Raji (cell line): ENCODE measurements around the gene ZNF563.

Source experiments
- POLR2A ChIP-seq: IDR thresholded peaks from 2 replicates; pipeline ENCODE4 v1.6.1; 2011; ENCODE audit warnings: low read depth, low read length, control low read depth; ENCODE audit not compliant: insufficient read depth

The ZNF563 gene

DNA sequence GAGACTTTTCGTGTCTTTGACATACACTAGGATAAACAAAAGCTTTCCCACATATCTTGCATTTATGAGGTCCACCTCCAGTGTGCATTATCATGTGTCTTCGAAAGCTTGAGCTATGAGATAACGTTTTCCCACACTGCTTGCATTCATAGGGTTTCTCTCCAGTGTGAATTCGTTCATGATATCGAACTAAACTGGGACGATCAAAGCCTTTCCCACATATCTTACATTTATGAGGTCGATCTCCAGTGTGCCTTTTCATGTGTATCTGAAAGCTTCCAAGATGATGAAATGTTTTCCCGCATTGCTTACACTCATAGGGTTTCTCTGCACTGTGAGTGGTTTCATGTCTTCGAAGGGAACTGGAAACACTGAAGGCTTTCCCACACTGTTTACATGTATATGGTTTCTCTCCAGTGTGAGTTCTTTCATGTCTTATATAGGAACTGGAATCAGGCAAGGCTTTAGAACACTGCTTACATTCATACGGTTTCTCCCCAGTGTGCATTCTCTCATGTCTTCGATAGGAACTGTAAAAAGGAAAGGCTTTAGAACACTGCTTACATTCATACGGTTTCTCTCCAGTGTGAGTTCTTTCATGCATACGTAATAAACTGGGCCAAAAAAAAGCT lies 14.5 kb downstream of the ZNF563 start:
- TF ChIP-seq POLR2A, result no peak

DNA sequence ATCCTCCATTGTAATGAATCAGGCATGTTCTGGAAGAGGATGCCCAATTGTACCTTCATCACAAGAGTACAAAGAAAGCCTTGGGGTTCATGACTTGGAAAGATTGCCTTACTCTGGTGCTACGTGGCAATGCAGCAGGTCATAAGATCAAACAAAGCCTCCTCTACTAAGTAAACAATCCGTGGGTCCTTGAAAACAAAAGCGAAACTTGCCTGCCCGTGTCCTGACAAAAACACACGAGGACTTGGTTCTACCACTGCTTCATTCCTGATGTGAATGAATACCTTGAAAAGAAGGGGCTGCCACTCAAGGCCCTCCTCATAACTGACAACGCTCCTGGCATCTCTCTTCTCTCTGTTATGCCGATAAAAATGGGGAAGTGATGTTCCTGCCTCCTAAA lies 18.9 kb downstream of the ZNF563 start:
- TF ChIP-seq POLR2A, result no peak

DNA sequence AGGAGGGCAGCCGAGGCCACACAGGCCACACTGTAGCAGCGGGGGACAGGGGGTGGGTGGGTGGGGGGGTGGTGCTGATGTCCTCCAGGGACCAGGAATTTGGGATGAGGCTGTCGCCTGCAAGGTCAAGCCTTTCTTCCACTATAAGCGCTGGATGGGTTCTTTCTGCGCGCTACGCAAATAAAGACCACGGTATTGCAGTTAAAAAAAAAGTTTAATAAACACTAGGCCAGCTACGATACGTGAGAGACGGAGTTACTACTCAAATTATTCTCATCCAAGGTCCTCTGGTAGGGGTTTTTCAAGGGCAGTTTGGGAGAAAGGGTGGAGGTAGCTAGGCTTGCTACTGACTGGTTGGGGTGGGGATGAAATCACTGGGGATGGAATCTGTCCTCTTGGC lies 38.2 kb downstream of the ZNF563 start:
- TF ChIP-seq POLR2A, result no peak

DNA sequence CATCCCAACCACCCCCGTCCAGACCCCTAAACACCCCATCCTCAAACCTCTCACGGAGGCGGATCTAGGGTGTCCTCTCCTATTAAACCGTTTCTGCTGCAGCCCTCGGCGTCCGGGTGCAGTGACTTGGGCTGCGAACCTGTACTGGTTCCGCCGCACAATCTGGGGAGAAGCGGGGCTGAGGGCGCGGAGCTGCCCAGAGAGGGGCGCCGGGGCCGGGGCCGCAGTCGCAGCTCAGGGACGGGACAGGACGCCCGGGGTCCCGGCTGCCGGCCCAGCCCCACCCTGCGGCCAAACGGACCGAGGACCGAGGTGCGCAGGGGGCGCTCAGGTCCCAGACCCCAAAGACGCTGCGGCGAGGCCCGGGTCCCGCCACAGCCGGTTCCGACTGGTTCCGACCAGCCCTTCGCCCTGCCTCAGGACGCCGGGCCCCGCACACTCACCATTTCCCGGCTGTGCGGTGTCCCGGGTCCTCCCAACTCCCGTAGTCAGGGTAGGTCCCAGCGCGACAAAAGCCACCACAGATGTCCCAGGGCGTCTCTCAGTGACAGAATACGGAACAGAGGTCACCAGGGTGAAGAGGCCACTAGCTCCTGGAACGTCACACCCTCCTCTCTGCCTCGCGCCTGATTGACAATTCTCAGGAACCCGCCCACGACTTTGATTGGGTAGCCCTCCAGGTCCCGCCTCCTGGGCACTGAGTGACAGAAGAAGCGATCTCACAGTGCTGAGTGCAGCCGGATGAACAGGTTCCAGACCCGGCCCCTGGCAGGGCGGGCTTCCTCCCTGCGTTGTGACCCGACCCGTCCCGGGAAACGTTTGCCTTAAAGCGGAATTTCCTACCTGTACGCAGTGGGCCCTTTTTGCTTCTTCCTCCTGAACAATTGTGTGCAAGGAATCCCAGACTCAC lies 38.9 kb downstream of the ZNF563 start, which contains the start of gene ZNF44:
TSS of gene ZNF44 (minus strand) at position 635 of the 910 bp plus-strand sequence. CDS start at position 446, 189 bp downstream.
- peak; percentile 89 for TF ChIP-seq POLR2A

DNA sequence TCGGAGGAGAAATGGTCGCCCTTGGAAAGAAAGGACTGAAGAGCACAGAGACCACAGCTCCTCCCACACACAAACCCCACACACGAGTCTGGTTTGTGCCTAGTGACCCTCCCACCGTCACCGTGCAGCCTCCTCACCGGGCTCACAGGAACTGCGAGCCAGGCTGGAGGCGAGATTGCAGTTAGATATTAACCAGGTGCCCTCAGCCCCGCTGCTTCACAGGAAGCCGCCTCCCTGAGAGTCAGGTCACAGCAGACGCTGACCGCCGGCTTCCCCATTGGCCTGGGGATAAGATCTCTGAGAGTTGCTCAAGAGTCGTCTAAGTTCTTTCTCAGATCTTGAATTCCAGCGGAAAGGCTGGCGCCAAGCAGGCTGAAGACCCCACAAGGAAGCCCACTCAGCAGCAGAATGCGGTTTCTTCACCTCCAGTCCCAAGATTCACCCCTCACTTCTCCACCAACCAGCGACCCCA lies 39.6 kb downstream of the ZNF563 start:
- TF ChIP-seq POLR2A, result peak; percentile 65

DNA sequence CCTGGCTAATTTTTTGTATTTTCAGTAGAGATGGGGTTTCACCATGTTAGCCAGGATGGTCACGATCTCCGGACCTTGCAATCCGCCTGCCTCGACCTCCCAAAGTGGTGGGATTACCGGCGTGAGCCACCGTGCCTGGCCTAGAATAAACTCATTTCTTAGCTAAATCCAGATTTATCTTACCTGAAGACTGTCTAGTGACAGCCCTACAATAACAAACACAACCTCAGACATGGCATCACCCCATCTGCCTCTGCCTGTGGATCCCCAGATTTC lies 43.7 kb downstream of the ZNF563 start:
- no peak for TF ChIP-seq POLR2A

DNA sequence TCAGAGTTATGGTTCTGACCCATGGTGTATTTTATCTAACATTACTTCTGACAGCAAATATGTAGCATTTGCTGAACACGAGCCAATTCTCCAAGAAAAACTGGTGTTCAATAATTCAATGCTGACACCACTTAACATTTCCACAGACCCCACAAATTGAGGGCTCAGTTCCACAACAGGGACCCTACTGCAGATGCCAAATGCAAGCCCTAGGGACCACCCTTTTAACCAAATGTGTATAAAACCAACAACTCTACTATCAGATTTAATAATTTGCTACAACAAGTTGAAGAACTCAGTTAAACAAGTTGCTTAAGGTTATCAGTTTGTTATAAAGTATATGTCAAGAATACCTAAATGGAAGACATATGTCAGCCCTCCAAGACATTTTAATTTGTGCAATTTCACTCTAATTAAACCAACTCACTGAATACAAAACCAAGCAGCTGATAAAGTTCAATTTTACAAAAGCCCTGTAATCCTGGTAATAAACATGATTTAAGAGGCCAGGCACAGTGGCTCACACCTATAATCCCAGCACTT lies 45.4 kb downstream of the ZNF563 start:
- TF ChIP-seq POLR2A, result no peak

DNA sequence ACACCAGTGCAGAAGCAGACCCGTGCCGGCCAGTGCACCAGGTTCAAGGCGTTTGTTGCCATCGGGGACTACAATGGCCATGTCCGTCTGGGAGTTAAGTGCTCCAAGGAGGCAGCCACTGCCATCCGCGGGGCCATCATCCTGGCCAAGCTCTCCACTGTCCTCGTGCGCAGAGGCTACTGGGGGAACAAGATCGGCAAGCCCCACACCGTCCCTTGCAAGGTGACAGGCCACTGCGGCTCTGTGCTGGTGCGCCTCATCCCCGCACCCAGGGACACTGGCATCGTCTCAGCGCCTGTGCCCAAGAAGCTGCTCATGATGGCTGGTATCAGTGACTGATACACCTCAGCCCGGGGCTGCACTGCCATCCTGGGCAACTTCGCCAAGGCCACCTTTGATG lies 48.8 kb downstream of the ZNF563 start:
- no peak for TF ChIP-seq POLR2A

DNA sequence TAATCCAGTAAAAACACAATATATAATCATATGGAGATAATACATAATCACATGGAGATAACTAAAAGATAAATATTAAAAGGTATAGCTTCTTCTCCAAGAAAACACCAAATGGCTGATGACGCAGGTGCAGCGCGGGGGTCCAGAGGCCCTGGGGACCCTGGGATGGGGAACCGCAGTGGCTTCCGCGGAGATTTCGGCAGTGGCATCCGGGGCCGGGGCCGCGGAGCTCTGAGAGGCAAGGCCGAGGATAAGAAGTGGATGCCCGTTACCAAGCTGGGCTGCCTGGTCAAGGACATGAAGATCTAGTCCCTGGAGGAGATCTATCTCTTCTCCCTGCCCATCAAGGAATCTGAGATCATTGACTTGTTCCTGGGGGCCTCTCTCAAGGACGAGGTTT lies 49.2 kb downstream of the ZNF563 start:
- TF ChIP-seq POLR2A, result no peak

DNA sequence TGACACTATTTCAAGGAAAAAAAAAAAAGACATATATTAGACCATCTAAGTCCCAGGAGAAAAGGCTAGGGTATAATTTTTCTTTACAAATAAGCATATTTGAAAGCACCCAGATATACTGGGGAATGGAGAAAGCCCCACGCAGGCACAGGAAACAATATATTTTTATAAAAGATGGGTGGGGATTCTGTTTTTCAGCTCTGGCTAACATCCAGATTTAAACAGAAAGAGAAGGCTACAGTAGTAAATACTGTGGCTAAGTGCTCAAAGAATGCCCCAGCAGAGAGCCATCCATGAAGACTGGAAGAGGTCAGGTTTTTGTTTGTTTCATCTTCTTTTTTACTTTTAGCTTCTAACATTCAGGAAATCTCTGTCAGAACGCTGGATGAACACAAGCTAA lies 54.7 kb downstream of the ZNF563 start:
- TF ChIP-seq POLR2A, result no peak

DNA sequence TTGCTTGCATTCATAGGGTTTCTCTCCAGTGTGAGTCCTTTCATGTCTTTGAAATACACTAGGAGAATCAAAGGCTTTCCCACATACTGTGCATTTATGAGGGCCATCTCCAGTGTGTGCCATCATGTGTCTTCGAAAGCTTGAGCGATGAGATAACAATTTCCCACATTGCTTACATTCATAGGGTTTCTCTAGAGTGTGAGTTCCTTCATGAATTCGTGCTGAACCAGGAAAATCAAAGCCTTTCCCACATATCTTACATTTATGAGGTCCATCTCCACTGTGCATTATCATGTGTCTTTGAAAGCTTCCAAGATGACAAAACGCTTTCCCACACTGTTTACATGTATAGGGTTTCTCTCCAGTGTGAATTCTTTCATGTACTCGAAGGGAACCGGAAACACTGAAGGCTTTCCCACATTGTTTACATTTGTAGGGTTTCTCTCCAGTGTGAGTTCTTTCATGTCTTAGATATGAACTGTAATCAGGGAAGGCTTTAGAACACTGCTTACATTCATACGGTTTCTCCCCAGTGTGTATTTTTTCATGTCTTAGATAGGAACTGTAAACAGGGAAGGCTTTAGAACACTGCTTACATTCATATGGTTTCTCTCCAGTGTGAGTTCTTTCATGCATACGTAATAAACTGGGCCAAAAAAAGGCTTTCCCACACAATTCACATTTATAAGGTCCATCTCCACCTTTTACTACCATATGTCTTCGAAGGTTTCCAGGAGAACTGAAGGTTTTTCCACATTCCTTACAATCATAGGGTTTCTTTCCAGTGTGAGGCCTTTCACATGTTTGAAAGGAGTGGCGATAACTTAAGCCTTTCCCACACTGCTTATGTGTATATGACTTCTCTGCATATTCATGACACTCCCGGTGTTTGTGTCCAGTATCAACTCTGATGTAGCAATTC lies 60.2 kb downstream of the ZNF563 start:
- TF ChIP-seq POLR2A, result no peak

DNA sequence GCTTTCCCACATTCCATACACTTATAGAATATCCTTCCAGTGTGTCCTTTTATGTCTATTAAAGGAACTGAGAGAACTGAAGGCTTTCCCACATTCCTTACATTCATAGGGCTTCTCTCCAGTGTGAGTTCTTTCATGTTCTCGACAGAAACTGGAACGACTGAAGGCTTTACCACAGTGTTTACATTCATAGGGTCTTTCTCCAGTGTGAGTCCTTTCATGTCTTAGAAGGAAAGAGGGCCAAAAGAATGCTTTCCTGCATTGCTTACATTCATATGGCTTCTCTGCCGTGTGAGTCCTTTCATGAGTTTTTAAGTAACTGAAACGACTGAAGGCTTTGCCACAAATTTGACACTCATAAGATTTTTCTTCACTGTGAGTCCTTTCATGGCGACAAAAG lies 61.0 kb downstream of the ZNF563 start:
- no peak for TF ChIP-seq POLR2A

DNA sequence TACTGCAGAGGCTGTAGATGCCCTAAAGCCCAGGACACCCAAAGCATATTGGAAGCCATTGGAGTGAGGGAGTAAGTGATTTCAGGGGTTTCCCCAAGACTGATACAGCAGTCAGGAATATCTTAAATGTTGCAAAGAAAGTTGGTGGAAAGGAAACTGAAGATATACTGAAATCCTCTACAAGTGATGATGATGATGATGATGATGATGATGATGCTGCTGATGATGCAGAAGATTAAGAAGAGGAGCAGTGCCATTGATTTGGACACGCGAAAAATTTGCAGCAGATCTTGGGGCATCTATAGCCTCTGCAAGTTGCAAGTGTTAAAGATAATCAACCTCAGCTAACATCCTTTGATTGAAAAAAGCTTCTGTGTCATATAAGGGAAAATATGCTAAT lies 62.6 kb downstream of the ZNF563 start:
- TF ChIP-seq POLR2A, result no peak
